K562 (cell line): ENCODE data around the gene TP53RK. TPM values are rescaled to one million over a fixed set of nuclear protein-coding genes. Genes with fewer than 3 reads are reported as not detected.

Experiments used
- ATAC-seq: fragments of 200-7000 bp; cut with Tn5 transposase; 3 replicates; pipeline ENCODE4 v1.9.1; 2020; ENCODE audit warnings: moderate library complexity
- BruUV-seq: library from RNA; stranded (reverse); fragments of 400-500 nt; replicated peaks from 2 replicates; lab custom pipeline; 2021; lab: Mats Ljungman, UMichigan
- CTCF ChIA-PET: fragments of 300-600 bp; formaldehyde crosslinking; extraction: SDS; loops from one replicate; lab custom pipeline; 2021; ENCODE audit warnings: low intra/inter-chr PET ratio; lab: Yijun Ruan, JAX
- POLR2A ChIA-PET: fragments of 300-600, 350-650 bp; sonication (Branson Sonifier 250); formaldehyde crosslinking; extraction: SDS; loops from one replicate; lab custom pipeline; 2021; ENCODE audit warnings: antibody characterized with exemption, inconsistent platforms; lab: Yijun Ruan, JAX
- DNase-seq, 4 experiments: peaks; one replicate each; pipeline versions ENCODE4 v3.0.0 to v3.0.0-alpha.2; 2011 to 2018; ENCODE audit warnings: low spot score in 3 of 4, mixed read lengths in 3 of 4; ENCODE audit errors: extremely low read depth in 1 of 4
- FAIRE-seq: peaks from 2 replicates; lab custom pipeline; 2011; peaks lifted over from hg19 to GRCh38; lab: Jason Lieb, UNC
- H2AFZ ChIP-seq: 2 replicates; pipeline ENCODE4 v1.6.0; 2011; ENCODE audit warnings: low read depth, low read length, control low read depth, inconsistent platforms
- H3K27ac ChIP-seq: fragments of 200-600 bp; 3 replicates; pipeline ENCODE4 v1.8.0; 2011; ENCODE audit warnings: low read depth, mild to moderate bottlenecking, control low read depth, inconsistent platforms, low read length, moderate library complexity, mixed read lengths; ENCODE audit errors: extremely low read depth
- H3K27me3 ChIP-seq, 2 experiments: fragments of 300-600 bp in 1 of 2; 2 replicates in 1 of 2; 3 replicates in 1 of 2; pipeline versions ENCODE4 v1.6.0 to v1.8.0; 2011; ENCODE audit warnings: inconsistent platforms in 2 of 2, low read length in 2 of 2, mild to moderate bottlenecking in 1 of 2, mixed read lengths in 1 of 2, moderate library complexity in 1 of 2; ENCODE audit not compliant: control insufficient read depth in 2 of 2, insufficient read depth in 2 of 2
- H3K36me3 ChIP-seq: fragments of 300-600 bp; 3 replicates; pipeline ENCODE4 v1.8.0; 2011; ENCODE audit warnings: mild to moderate bottlenecking, low read length, inconsistent platforms; ENCODE audit not compliant: control insufficient read depth, insufficient read depth
- H3K4me1 ChIP-seq, 2 experiments: fragments of 200-600 bp in 1 of 2; replicated peaks in 1 of 2; 2 replicates in 1 of 2; 3 replicates in 1 of 2; pipeline versions ENCODE4 v1.5.1 to v1.8.0; 2011; ENCODE audit warnings: inconsistent platforms in 2 of 2, low read length in 2 of 2, mild to moderate bottlenecking in 1 of 2, mixed read lengths in 1 of 2, moderate library complexity in 1 of 2; ENCODE audit not compliant: control insufficient read depth in 2 of 2, insufficient read depth in 2 of 2
- H3K4me2 ChIP-seq: 2 replicates; pipeline ENCODE4 v1.6.1; 2011; ENCODE audit warnings: low read length, control low read depth, inconsistent platforms, mixed read lengths; ENCODE audit not compliant: insufficient read depth
- H3K4me3 ChIP-seq: fragments of 200-600 bp; sonication (generic), shearing (Covaris generic); 2 replicates; pipeline ENCODE4 v1.5.1; 2016; ENCODE audit warnings: control low read depth, inconsistent platforms
- H3K79me2 ChIP-seq: fragments of 200-600 bp; 3 replicates; pipeline ENCODE4 v1.8.0; 2011; ENCODE audit warnings: low read length, inconsistent platforms; ENCODE audit not compliant: control insufficient read depth, insufficient read depth
- H3K9ac ChIP-seq, 2 experiments: 2 replicates each; pipeline versions ENCODE4 v1.6.0 to v1.6.1; 2011; ENCODE audit warnings: low read depth in 2 of 2, low read length in 2 of 2, control low read depth in 1 of 2, inconsistent platforms in 1 of 2, mild to moderate bottlenecking in 1 of 2, mixed read lengths in 1 of 2; ENCODE audit not compliant: insufficient read depth in 1 of 2
- H3K9me1 ChIP-seq: one replicate; pipeline ENCODE4 v1.6.0; 2011; ENCODE audit warnings: inconsistent platforms, mild to moderate bottlenecking, low read length, moderate library complexity; ENCODE audit not compliant: control insufficient read depth, insufficient read depth
- H3K9me3 ChIP-seq: replicated peaks from 2 replicates; pipeline ENCODE4 v1.5.1; 2011; ENCODE audit warnings: low read depth, low read length, inconsistent platforms; ENCODE audit not compliant: control insufficient read depth, insufficient read depth
- H4K20me1 ChIP-seq: replicated peaks from 2 replicates; pipeline ENCODE4 v1.6.1; 2011; ENCODE audit warnings: low read length, inconsistent platforms, mixed read lengths; ENCODE audit not compliant: control insufficient read depth, insufficient read depth
- CREM ChIP-seq: IDR thresholded peaks from 2 replicates; pipeline ENCODE4 v1.6.1; 2014; ENCODE audit warnings: antibody characterized with exemption, low read depth
- CTCF ChIP-seq, 3 experiments: IDR thresholded peaks in 2 of 3; conservative IDR thresholded peaks in 1 of 3; 2 replicates each; pipeline ENCODE4 v1.5.1; 2011 to 2012; ENCODE audit warnings: low read length in 3 of 3, mild to moderate bottlenecking in 3 of 3, control low read depth in 2 of 3, improper control_type of control experiment in 1 of 3, inconsistent platforms in 1 of 3, low read depth in 1 of 3, mixed read lengths in 1 of 3, moderate library complexity in 1 of 3; ENCODE audit not compliant: insufficient read depth in 2 of 3
- KLF16 ChIP-seq: IDR thresholded peaks from 2 replicates; pipeline ENCODE4 v1.6.1; 2016; ENCODE audit warnings: antibody characterized with exemption
- L3MBTL2 ChIP-seq: fragments of 450-650 bp; IDR thresholded peaks from 2 replicates; pipeline ENCODE4 v1.6.1; 2016; ENCODE audit warnings: mild to moderate bottlenecking, moderate library complexity
- RB1 ChIP-seq: fragments of 450-650 bp; IDR thresholded peaks from 2 replicates; pipeline ENCODE4 v1.6.1; 2017; ENCODE audit warnings: low read depth, mild to moderate bottlenecking
- SRSF7 ChIP-seq: fragments of 200-400 bp; formaldehyde crosslinking; optimal IDR thresholded peaks from 2 replicates; pipeline ENCODE3; 2017; ENCODE audit warnings: mild to moderate bottlenecking, low read depth, low read length
- WGBS: fragments of 100-300 bp; shearing (Covaris generic); methylation state at CpG from one replicate; pipeline ENCODE4 v1.1.6; 2016; ENCODE audit warnings: low coverage, mixed read lengths; ENCODE audit not compliant: insufficient coverage; ENCODE audit errors: missing lambda C conversion rate; 5-methylcytosine and 5-hydroxymethylcytosine counted together
- in situ Hi-C: fragments of 300-500 bp; cut with MboI; formaldehyde crosslinking; loops from 4 replicates; pipeline ENCODE4 v1.15.0; 2018; ENCODE audit warnings: inconsistent platforms, mixed read lengths
- intact Hi-C: fragments of 100-400 bp; cut with micrococcal nuclease; formaldehyde crosslinking; loops from 2 replicates; pipeline ENCODE4 v1.14.2; 2022
- polyA plus RNA-seq, 8 experiments: library from polyadenylated mRNA; depleted of rRNA in 4 of 8; stranded (reverse) in 5 of 8; unstranded in 3 of 8; fragments of >200 nt; fragmentation: Nextera tagmentation in 2 of 8; fragmentation: Illumina TruSeq in 1 of 8; extraction: Ambion mirVana in 2 of 8; extraction: Trizol in 1 of 8; gene quantifications; 2 replicates each; pipeline versions ENCODE4 v1.2.1 to v1.2.3, GENCODE V29; 2011 to 2014; ENCODE audit warnings: inconsistent platforms in 1 of 8, missing spikeins in 1 of 8
- total RNA-seq, 7 experiments: library from RNA; depleted of rRNA in 6 of 7; stranded (reverse); fragments of >200 nt in 6 of 7; fragmentation: Illumina TruSeq in 2 of 7; extraction: Trizol in 2 of 7; gene quantifications; 2 replicates each; pipeline versions ENCODE4 v1.2.1 to v1.2.3, GENCODE V29; 2011 to 2021; ENCODE audit warnings: low replicate concordance in 1 of 7

Gene TP53RK
- total and polyA plus RNA-seq, 9 of the 15 experiments (the other 6 are each of a cell fraction or from before 2014, with no cell fraction given): 2.9 to 43.5 (median 17.2) TPM

DNA sequence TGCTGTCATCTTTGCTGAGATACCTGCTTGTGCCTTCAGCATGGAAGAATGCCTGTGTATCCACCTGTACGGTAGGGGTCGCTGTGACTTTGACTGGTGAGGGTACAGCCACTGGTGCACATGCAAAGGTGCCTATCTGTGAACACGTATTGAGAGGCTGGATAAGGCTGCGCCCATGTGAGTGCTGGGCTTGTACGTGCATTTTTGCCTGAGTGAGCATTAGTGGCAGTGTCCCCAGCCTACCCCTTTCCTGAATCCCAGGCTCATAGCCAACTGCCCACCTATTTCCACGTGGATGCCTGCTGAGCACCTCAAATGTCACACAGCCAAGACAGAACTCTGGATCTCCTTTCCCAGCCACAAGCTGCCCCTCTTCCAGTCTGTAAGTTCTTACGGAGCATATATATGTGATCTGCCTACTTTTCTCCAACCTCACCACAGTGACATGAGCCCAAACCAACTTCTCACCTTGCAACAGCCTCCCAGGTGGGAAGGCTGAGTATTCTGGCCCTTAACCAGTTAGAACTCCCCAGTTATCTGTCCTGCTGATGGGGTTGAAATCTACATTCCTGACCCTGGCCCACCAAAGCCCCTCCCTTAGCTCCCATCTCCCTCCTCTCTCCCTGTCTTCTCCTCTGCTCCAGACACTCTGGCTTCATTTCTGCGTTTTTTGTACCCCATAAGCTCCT is 19.1 kb upstream of the TP53RK start:
- ChIA-PET CTCF (no interaction called here), POLR2A (interaction anchor here (0.6 to 0.8 kb wide), 2 partner anchors 11 to 699 kb away, joined by 3 to 4 read pairs; no protein-coding TSS in a partner anchor)
- Histone ChIP-seq H3K9ac (no peak overlapping the region), H2AFZ (peak overlapping the region; percentile 89; the same call in 1 of the 2 replicates), H3K9me3 (peaks cover 3% of the 10 kb centered on the region; the same call in 1 of the 2 replicates), H3K36me3 (no peaks in the 10 kb centered on the region), H3K4me3 (no peak overlapping the region), H3K27me3 (peaks cover 3 to 24% of the 10 kb centered on the region in 2 experiments; a peak in 3 of 5 replicates), H4K20me1 (no peaks in the 10 kb centered on the region), H3K4me2 (no peak overlapping the region; the same call in 1 of the 2 replicates), H3K79me2 (no peaks in the 10 kb centered on the region), H3K4me1 (peaks cover 6 to 13% of the 10 kb centered on the region in 2 experiments; a peak in 3 of 5 replicates), H3K27ac (no peak overlapping the region), H3K9me1 (no peaks in the 10 kb centered on the region)
- no peak for FAIRE-seq
- in situ Hi-C loops (no loop called here), intact Hi-C loops (no loop called here)
- peak; percentile 40; the same call in 1 of the 3 replicates for ATAC-seq
- 19% methylated on average over 8 of the region's 8 CpGs for WGBS
- TF ChIP-seq L3MBTL2 (peak; percentile 14; the same call in 1 of the 2 replicates), RB1 (no peak), CTCF (IDR thresholded peaks at IDR 0.05 in 2 of 3, conservative IDR thresholded peaks at IDR 0.05 in 1 of 3; ENCODE audit: insufficient read depth in 2 of 3, low read depth in 1 of 3, low read length in 3 of 3) (peak; percentile 14 to 51 (median 29); a peak in 3 of 6 replicates), KLF16 (no peak), SRSF7 (no peak), CREM (0 out of 2 replicates have a peak, but pooled peaks have one; percentile 14)
- DNase-seq: peak in 1 of 4 experiments; percentile 28
- no TSS peak for BruUV-seq
